Nephron (organoid): ENCODE measurements around the gene HMMR.
A peak's percentile ranks its signal among the peaks of the same experiment; 100 is the strongest.

Experiments used
- H3K27ac Mint-ChIP-seq, 3 experiments: 2 replicates each; pipeline ENCODE4 v1.8.0; 2020; ENCODE audit warnings: mixed read lengths in 3 of 3, mild to moderate bottlenecking in 2 of 3, moderate library complexity in 1 of 3
- H3K27me3 Mint-ChIP-seq: 2 replicates; pipeline ENCODE4 v1.8.0; 2021; ENCODE audit warnings: low read depth, mild to moderate bottlenecking, moderate library complexity, mixed read lengths
- H3K36me3 Mint-ChIP-seq: 2 replicates; pipeline ENCODE4 v1.8.0; 2020; ENCODE audit warnings: low read depth, mixed read lengths
- H3K4me1 Mint-ChIP-seq: 2 replicates; pipeline ENCODE4 v1.8.0; 2020; ENCODE audit warnings: mixed read lengths
- H3K4me3 Mint-ChIP-seq, 3 experiments: 2 replicates each; pipeline ENCODE4 v1.8.0; 2020; ENCODE audit warnings: mild to moderate bottlenecking in 3 of 3, mixed read lengths in 3 of 3, moderate library complexity in 2 of 3
- H3K9me3 Mint-ChIP-seq: 2 replicates; pipeline ENCODE4 v1.8.0; 2020; ENCODE audit warnings: mixed read lengths
- CTCF ChIP-seq, 3 experiments: fragments of 200-600 bp; sonication (generic); IDR thresholded peaks; one replicate each; pipeline ENCODE4 v1.5.0; 2021; ENCODE audit warnings: antibody characterized with exemption in 3 of 3; ENCODE audit not compliant: unreplicated experiment in 3 of 3

The HMMR gene

GRCh38 chr5:163496286-163496685 lies 35.9 kb downstream of the HMMR start:
- H3K4me1 Mint-ChIP-seq: peaks cover 5% of the 10 kb centered on the region
- no peak for TF ChIP-seq CTCF (IDR thresholded peaks at IDR 0.05; ENCODE audit: unreplicated experiment in 3 of 3)
- H3K27ac Mint-ChIP-seq: no peak overlapping the region
- H3K4me3 Mint-ChIP-seq: no peak overlapping the region
- H3K36me3 Mint-ChIP-seq: peaks cover 1% of the 10 kb centered on the region
- H3K9me3 Mint-ChIP-seq: peaks cover 3% of the 10 kb centered on the region
- no peaks in the 10 kb centered on the region for H3K27me3 Mint-ChIP-seq

GRCh38 chr5:163497315-163497714 lies 36.9 kb downstream of the HMMR start:
- Mint-ChIP-seq H3K36me3 (no peaks in the 10 kb centered on the region), H3K27me3 (no peaks in the 10 kb centered on the region), H3K4me3 (no peak overlapping the region), H3K27ac (no peak overlapping the region), H3K4me1 (peaks cover 5% of the 10 kb centered on the region), H3K9me3 (peaks cover 3% of the 10 kb centered on the region)
- no peak for TF ChIP-seq CTCF (IDR thresholded peaks at IDR 0.05; ENCODE audit: unreplicated experiment in 3 of 3)

- Mint-ChIP-seq H3K36me3 (no peaks in the 10 kb centered on the region), H3K4me3 (no peak overlapping the region), H3K9me3 (peaks cover 3% of the 10 kb centered on the region), H3K27ac (peak overlapping the region in 2 of 3 experiments; percentile 38 to 45), H3K4me1 (peaks cover 19% of the 10 kb centered on the region), H3K27me3 (no peaks in the 10 kb centered on the region)
- TF ChIP-seq CTCF (IDR thresholded peaks at IDR 0.05; ENCODE audit: unreplicated experiment in 3 of 3): no peak
Observed at GRCh38 chr5:163498886-163499285, 38.5 kb downstream of the HMMR start.

GRCh38 chr5:163502521-163502920 lies 42.1 kb downstream of the HMMR start:
- TF ChIP-seq CTCF (IDR thresholded peaks at IDR 0.05; ENCODE audit: unreplicated experiment in 3 of 3): no peak
- Mint-ChIP-seq H3K4me3 (peak overlapping the region; percentile 95 to 99 (median 96)), H3K9me3 (no peaks in the 10 kb centered on the region), H3K27me3 (no peaks in the 10 kb centered on the region), H3K36me3 (no peaks in the 10 kb centered on the region), H3K4me1 (peaks cover 34% of the 10 kb centered on the region), H3K27ac (peak overlapping the region; percentile 99)

- H3K9me3 Mint-ChIP-seq: no peaks in the 10 kb centered on the region
- peaks cover 43% of the 10 kb centered on the region for H3K4me1 Mint-ChIP-seq
- peak; percentile 28 to 43 (median 34) for TF ChIP-seq CTCF (IDR thresholded peaks at IDR 0.05; ENCODE audit: unreplicated experiment in 3 of 3)
- H3K36me3 Mint-ChIP-seq: no peaks in the 10 kb centered on the region
- peak overlapping the region; percentile 95 to 99 (median 96) for H3K4me3 Mint-ChIP-seq
- H3K27me3 Mint-ChIP-seq: no peaks in the 10 kb centered on the region
- H3K27ac Mint-ChIP-seq: peak overlapping the region; percentile 99
Observed at GRCh38 chr5:163503106-163504078, 43.0 kb downstream of the HMMR start.
